HepG2 (cell line): ENCODE data around the gene EIF2B1. TPM values are rescaled to one million over a fixed set of nuclear protein-coding genes. Genes with fewer than 3 reads are reported as not detected.

Source experiments
- CCAR2 ChIP-seq: fragments of 200-400 bp; formaldehyde crosslinking; optimal IDR thresholded peaks from 2 replicates; pipeline ENCODE3; 2018; ENCODE audit warnings: low read depth, mild to moderate bottlenecking, low read length, moderate library complexity
- CEBPB ChIP-seq: IDR thresholded peaks from 2 replicates; pipeline ENCODE4 v1.6.1; 2011; ENCODE audit warnings: low read depth, low read length, improper control_type of control experiment, borderline replicate concordance
- GATA4 ChIP-seq: sonication (generic); IDR thresholded peaks from 2 replicates; pipeline ENCODE4 v1.6.1; 2016; ENCODE audit warnings: antibody characterized with exemption, low read depth, borderline replicate concordance
- GTF3A ChIP-seq: sonication (generic); formaldehyde crosslinking; conservative IDR thresholded peaks from 2 replicates; pipeline ENCODE4 v1.4.0; 2020; ENCODE audit warnings: mild to moderate bottlenecking, missing genetic modification reagents
- HMGA1 ChIP-seq: sonication (generic); formaldehyde crosslinking; conservative IDR thresholded peaks from 2 replicates; pipeline ENCODE4 v1.4.0; 2020; ENCODE audit warnings: missing genetic modification reagents
- KLF6 ChIP-seq: IDR thresholded peaks from 2 replicates; pipeline ENCODE4 v1.8.0; 2016; ENCODE audit warnings: missing biosample characterization, missing genetic modification reagents
- NFYB ChIP-seq: sonication (generic); formaldehyde crosslinking; IDR thresholded peaks from 2 replicates; pipeline ENCODE4 v1.4.0; 2020; ENCODE audit warnings: missing genetic modification reagents
- SMARCC2 ChIP-seq: fragments of 450-650 bp; IDR thresholded peaks from 2 replicates; pipeline ENCODE4 v1.6.1; 2017; ENCODE audit warnings: antibody characterized with exemption, mild to moderate bottlenecking
- SMYD3 ChIP-seq: sonication (generic); formaldehyde crosslinking; IDR thresholded peaks from 2 replicates; pipeline ENCODE4 v1.8.1; 2023; ENCODE audit warnings: mild to moderate bottlenecking, missing genetic modification reagents
- ZNF337 ChIP-seq: sonication (generic); formaldehyde crosslinking; IDR thresholded peaks from 2 replicates; pipeline ENCODE4 v1.5.1; 2020; ENCODE audit warnings: missing genetic modification reagents, low read depth, mild to moderate bottlenecking, borderline replicate concordance
- ZNF672 ChIP-seq: sonication (generic); formaldehyde crosslinking; IDR thresholded peaks from 2 replicates; pipeline ENCODE4 v1.8.1; 2022; ENCODE audit warnings: missing genetic modification reagents
- ZNF7 ChIP-seq: IDR thresholded peaks from 2 replicates; pipeline ENCODE4 v1.6.1; 2016; ENCODE audit warnings: missing biosample characterization, missing genetic modification reagents
- ZSCAN20 ChIP-seq: sonication (generic); formaldehyde crosslinking; IDR thresholded peaks from 2 replicates; pipeline ENCODE4 v1.4.0; 2020; ENCODE audit warnings: missing genetic modification reagents, mild to moderate bottlenecking, borderline replicate concordance
- polyA plus RNA-seq, 8 experiments: library from polyadenylated mRNA; depleted of rRNA in 3 of 8; stranded (reverse) in 7 of 8; unstranded in 1 of 8; fragments of >200 nt; fragmentation: Illumina TruSeq in 4 of 8; extraction: Trizol in 4 of 8; gene quantifications; 2 replicates each; pipeline versions ENCODE4 v1.2.1 to v1.2.3, GENCODE V29; 2011 to 2016; ENCODE audit warnings: low read depth in 4 of 8, missing spikeins in 1 of 8, mixed read lengths in 1 of 8; ENCODE audit not compliant: insufficient read depth in 1 of 8
- total RNA-seq, 5 experiments: library from RNA; depleted of rRNA; stranded (reverse); fragments of >200 nt; fragmentation: Illumina TruSeq; extraction: Trizol; gene quantifications; 2 replicates each; pipeline ENCODE4 v1.2.3, GENCODE V29; 2016; ENCODE audit warnings: low read depth in 1 of 5
- TF ChIP-seq, protein P1 (sequence below): sonication (generic); formaldehyde crosslinking; IDR thresholded peaks from 2 replicates; pipeline ENCODE4 v1.8.1; 2022; ENCODE audit warnings: mild to moderate bottlenecking, missing genetic modification reagents
- TF ChIP-seq, protein P2 (sequence below): sonication (generic); formaldehyde crosslinking; IDR thresholded peaks from 2 replicates; pipeline ENCODE4 v1.4.0; 2020; ENCODE audit warnings: mild to moderate bottlenecking, missing genetic modification reagents
- TF ChIP-seq, protein P3 (sequence below): sonication (generic); formaldehyde crosslinking; IDR thresholded peaks from 2 replicates; pipeline ENCODE4 v1.8.0; 2022; ENCODE audit warnings: missing genetic modification reagents, mild to moderate bottlenecking, moderate library complexity, borderline replicate concordance
- TF ChIP-seq, protein P4 (sequence below): sonication (generic); formaldehyde crosslinking; IDR thresholded peaks from 2 replicates; pipeline ENCODE4 v1.4.0; 2020; ENCODE audit warnings: missing genetic modification reagents

Gene EIF2B1
- total and polyA plus RNA-seq, 2 of the 13 experiments (the other 11 are each of a cell fraction or from before 2014, with no cell fraction given): 18.7 to 37.4 TPM

DNA sequence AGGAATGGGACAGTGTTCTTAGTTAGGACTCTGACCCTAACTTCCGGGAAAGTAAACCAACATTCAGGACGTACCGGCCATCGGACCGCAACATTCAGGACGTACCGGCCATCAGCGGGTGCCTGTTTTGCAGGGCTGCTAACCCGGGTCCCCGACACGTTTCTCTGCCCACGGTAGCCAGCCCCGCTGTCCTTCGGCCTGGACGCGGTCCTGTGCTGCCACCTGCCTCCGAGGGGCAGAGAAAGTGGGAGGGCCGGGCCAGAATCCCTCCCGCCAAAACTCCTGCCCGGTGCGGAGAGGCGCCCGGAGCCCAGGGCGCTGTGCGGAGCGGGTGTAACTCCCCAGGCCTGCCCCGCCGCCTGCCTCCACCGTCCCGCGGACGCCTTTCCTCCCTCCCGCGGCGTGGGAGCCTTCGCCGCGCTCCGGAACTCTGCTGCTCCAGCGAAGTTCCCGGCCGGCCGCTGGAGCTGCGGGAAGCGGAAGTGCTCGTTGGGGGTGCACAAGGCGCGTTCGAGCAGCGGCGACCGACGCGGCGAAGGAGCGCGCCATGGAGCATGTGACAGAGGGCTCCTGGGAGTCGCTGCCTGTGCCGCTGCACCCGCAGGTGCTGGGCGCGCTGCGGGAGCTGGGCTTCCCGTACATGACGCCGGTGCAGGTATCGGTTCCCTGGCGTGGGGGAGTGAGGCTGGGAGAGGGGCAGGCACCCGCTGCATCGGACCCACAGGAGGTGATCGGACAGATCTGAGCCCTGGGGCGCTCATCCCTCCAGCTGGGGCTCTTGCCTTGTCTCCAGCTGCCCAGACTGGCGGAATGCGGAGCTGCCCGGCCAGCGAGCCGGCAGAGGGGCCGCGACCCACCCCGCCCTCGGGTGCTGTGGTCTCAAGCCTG, 31.6 kb downstream of the EIF2B1 start, which contains the start of gene DDX55 (continued):
- TF ChIP-seq, protein P1, sequence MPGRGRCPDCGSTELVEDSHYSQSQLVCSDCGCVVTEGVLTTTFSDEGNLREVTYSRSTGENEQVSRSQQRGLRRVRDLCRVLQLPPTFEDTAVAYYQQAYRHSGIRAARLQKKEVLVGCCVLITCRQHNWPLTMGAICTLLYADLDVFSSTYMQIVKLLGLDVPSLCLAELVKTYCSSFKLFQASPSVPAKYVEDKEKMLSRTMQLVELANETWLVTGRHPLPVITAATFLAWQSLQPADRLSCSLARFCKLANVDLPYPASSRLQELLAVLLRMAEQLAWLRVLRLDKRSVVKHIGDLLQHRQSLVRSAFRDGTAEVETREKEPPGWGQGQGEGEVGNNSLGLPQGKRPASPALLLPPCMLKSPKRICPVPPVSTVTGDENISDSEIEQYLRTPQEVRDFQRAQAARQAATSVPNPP (CRISPR knock-in tag): peak; percentile 45; the same call in 1 of the 2 replicates
- 0 out of 2 replicates have a peak, but pooled peaks have one; percentile 43 for TF ChIP-seq NFYB (CRISPR knock-in tag)
- TF ChIP-seq SMYD3: no peak
- TF ChIP-seq ZNF7 (CRISPR knock-in tag): no peak; the same call in 1 of the 2 replicates
- TF ChIP-seq, protein P2, sequence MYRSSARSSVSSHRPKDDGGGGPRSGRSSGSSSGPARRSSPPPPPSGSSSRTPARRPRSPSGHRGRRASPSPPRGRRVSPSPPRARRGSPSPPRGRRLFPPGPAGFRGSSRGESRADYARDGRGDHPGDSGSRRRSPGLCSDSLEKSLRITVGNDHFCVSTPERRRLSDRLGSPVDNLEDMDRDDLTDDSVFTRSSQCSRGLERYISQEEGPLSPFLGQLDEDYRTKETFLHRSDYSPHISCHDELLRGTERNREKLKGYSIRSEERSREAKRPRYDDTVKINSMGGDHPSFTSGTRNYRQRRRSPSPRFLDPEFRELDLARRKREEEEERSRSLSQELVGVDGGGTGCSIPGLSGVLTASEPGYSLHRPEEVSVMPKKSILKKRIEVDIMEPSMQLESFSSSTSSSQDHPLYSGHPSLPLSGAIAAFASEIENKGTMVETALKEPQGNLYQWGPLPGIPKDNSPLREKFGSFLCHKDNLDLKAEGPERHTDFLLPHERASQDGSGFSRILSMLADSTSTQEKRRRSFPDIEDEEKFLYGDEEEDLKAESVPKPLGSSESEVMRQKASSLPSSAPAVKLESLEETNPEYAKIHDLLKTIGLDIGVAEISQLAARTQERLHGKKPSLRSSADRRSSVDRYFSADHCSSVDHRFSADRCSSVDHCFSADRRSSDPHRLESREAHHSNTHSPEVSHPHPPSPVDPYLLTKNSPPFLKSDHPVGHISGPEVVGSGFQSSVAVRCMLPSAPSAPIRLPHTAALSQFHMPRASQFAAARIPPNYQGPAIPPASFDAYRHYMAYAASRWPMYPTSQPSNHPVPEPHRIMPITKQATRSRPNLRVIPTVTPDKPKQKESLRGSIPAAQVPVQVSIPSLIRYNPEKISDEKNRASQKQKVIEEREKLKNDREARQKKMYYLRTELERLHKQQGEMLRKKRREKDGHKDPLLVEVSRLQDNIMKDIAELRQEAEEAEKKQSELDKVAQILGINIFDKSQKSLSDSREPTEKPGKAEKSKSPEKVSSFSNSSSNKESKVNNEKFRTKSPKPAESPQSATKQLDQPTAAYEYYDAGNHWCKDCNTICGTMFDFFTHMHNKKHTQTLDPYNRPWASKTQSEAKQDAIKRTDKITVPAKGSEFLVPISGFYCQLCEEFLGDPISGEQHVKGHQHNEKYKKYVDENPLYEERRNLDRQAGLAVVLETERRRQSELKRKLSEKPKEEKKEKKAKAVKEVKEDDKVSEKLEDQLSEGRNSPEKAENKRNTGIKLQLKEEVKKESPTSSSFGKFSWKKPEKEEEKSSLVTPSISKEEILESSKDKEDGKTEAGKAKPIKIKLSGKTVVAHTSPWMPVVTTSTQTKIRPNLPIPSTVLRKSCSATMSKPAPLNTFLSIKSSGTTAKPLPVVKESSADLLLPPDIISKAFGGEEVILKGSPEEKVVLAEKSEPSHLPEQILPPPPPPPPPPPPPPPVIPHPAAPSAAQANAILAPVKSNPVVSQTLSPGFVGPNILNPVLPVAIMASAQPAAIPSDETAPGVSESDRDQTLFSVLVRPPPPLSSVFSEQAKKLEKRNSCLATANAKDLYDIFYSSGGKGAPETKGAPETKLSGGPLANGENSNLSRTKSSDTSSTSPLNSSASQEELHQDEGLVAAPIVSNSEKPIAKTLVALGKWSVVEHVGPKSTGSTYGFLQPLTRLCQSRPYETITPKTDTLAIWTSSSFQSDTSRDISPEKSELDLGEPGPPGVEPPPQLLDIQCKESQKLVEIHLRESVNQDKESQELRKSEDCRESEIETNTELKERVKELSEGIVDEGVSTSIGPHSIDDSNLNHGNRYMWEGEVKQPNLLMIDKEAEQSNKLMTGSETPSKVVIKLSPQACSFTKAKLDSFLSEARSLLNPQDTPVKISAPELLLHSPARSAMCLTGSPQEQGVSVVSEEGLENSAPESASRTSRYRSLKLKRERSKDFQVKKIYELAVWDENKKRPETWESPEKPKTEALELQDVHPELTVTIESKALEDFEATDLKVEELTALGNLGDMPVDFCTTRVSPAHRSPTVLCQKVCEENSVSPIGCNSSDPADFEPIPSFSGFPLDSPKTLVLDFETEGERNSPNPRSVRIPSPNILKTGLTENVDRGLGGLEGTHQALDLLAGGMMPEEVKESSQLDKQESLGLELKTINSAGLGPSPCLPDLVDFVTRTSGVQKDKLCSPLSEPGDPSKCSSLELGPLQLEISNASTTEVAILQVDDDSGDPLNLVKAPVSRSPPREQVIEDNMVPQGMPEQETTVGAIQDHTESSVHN: no peak
- no peak for TF ChIP-seq HMGA1
- peak; percentile 89 for TF ChIP-seq ZSCAN20 (CRISPR knock-in tag)
- TF ChIP-seq, protein P3, sequence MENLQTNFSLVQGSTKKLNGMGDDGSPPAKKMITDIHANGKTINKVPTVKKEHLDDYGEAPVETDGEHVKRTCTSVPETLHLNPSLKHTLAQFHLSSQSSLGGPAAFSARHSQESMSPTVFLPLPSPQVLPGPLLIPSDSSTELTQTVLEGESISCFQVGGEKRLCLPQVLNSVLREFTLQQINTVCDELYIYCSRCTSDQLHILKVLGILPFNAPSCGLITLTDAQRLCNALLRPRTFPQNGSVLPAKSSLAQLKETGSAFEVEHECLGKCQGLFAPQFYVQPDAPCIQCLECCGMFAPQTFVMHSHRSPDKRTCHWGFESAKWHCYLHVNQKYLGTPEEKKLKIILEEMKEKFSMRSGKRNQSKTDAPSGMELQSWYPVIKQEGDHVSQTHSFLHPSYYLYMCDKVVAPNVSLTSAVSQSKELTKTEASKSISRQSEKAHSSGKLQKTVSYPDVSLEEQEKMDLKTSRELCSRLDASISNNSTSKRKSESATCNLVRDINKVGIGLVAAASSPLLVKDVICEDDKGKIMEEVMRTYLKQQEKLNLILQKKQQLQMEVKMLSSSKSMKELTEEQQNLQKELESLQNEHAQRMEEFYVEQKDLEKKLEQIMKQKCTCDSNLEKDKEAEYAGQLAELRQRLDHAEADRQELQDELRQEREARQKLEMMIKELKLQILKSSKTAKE (CRISPR knock-in tag): peak; percentile 58; the same call in 1 of the 2 replicates
- peak; percentile 96; the same call in 1 of the 2 replicates for TF ChIP-seq GTF3A (CRISPR knock-in tag)
- TF ChIP-seq, protein P4, sequence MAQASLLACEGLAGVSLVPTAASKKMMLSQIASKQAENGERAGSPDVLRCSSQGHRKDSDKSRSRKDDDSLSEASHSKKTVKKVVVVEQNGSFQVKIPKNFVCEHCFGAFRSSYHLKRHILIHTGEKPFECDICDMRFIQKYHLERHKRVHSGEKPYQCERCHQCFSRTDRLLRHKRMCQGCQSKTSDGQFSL: peak; percentile 99
- TF ChIP-seq KLF6 (CRISPR knock-in tag): peak; percentile 84; the same call in 1 of the 2 replicates
- TF ChIP-seq SMARCC2: no peak
- TF ChIP-seq GATA4: peak; percentile 13; the same call in 1 of the 2 replicates
- no peak for TF ChIP-seq CEBPB
- no peak for TF ChIP-seq CCAR2
- peak; percentile 67 for TF ChIP-seq ZNF337 (CRISPR knock-in tag)
- TF ChIP-seq ZNF672: no peak
